GM19455 (cell line): ENCODE data around the gene ADCK1.
"Not testable (repeated sequence)": the region's sequence is repeated elsewhere in the genome, so short reads cannot be mapped to it uniquely, and the experiment has no call there.

ENCODE experiments used
- ATAC-seq: cut with Tn5 transposase; IDR thresholded peaks from one replicate; pipeline ENCODE4 v1.9.1; 2021; ENCODE audit not compliant: unreplicated experiment

The ADCK1 gene

DNA sequence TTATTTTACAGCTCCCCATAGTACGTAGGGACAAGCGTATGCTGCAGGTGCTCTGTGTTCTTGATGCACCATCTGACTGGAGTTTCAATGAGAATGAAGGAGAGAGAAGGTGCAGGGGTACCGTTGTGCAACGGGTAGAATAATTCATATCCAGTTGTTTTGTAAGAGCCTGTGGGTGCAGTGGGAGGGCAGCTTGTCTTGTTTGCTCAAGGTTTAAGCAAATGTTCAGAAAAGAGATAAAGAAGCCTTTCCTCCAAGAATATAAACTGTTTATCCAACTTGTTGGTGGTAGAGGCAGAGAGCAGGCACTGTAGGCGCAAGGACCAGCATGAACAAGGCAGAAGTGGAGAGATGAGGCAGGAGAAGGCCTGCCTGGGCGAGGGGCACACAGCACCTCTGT, 64.2 kb downstream of the ADCK1 start:
- ATAC-seq: no peak

DNA sequence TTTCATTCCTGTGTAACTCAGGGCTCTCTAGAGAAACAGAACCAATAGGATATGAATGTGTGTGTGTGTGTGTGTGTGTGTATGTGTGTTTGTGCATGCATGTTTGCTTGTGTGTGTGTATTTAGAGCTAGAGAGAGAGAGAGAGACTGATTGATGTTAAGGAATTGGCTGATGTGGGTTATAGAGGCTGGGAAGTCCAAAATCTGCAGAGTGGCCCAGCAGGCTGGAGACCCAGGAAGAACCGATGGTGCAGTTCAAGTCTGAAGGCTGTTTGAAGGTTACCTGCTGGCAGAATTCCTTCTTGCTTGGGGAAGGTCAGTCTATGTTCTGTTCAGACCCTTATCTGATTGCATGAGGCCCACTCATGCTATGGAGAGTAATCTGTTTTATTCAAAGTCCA, 64.7 kb downstream of the ADCK1 start:
- ATAC-seq: no peak

DNA sequence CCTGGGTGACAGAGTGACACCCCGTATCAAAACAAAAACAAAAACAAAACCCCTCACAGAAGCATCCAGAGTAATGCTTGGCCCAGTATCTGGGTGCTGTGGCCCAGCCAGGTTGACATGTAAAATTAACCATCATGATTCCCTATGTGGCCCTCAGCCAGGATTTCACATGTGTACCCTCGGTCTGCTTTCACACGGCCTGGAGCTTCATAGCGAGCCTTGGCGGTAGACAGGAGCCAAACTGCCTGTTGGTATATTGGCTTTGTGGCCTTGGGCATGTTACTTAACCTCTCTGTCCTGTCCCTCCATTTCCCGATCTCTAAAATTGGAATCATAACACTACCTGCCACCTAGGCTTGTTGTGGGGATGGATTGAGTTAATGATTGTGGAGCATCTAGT, 65.5 kb downstream of the ADCK1 start:
- no peak for ATAC-seq

DNA sequence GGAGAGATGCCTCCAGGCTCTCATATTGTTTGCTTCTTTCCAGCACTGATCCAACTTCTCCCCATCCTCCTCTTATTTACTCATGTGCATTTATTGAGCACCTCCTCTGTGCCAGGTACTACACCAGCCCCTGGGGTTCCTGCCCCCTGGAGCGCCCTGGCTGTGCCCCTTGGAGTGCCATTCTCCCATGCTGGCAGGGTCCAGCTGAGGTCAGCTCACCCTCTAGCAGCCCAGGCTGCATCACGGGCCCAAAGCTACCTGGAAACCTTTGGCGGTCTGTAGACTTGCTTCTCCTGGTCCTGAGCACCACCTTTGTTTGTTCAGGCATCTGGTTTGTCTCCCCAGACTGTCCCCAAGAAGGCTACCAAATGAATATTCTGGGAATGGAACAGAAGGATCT, 67.0 kb downstream of the ADCK1 start:
- ATAC-seq: no peak

DNA sequence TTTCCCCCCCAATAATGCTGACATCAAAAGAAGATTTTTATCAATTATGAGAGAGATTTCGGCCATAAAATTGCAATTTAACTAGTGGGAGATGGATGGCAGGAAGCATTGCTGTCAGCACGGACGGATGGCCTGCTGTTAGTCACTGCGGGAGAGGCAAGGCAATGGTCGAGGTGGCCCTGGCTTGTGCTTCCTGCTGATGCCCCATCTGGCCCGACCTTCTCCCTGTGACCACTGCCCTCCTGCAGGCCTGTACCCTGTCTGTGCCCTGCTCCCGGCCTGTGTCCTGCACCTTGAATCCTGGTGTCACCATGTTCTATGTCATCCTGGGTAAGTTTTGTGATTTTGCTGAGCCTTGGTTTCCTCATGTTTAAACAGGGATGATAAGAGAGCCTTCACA, 67.6 kb downstream of the ADCK1 start:
- ATAC-seq: no peak

- ATAC-seq: no peak
Measured at GRCh38 chr14:77868552-77869285, 68.8 kb downstream of the ADCK1 start.

- ATAC-seq: no peak
Measured at GRCh38 chr14:77869340-77869739, 69.4 kb downstream of the ADCK1 start.

- ATAC-seq: no peak
Measured at GRCh38 chr14:77870646-77871045, 70.7 kb downstream of the ADCK1 start.

GRCh38 chr14:77872152-77872551, 72.2 kb downstream of the ADCK1 start:
- no peak for ATAC-seq

- no peak for ATAC-seq
Measured at GRCh38 chr14:77872983-77873382, 73.1 kb downstream of the ADCK1 start.

GRCh38 chr14:77878783-77879182, 78.9 kb downstream of the ADCK1 start:
- ATAC-seq: no peak

DNA sequence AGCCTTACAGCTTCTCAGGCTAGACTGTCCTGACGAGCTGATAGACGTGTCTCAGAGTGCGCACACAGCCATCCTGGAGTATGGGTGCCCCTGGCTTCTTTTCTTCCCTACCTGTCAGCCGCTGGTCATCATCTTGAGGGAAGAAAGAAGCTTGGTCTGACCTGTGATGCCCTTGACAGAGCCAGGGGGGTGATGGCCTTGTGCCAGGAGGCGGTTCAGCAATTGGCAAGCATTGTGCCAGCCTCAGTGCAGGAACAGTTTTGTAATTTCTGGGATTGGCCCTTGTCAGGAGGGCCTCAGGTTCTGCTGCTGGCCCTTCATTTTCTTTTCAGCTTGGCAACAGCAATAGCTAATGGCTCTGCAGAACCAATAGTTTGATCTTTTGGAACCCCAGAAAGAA, 80.1 kb downstream of the ADCK1 start:
- no peak for ATAC-seq

DNA sequence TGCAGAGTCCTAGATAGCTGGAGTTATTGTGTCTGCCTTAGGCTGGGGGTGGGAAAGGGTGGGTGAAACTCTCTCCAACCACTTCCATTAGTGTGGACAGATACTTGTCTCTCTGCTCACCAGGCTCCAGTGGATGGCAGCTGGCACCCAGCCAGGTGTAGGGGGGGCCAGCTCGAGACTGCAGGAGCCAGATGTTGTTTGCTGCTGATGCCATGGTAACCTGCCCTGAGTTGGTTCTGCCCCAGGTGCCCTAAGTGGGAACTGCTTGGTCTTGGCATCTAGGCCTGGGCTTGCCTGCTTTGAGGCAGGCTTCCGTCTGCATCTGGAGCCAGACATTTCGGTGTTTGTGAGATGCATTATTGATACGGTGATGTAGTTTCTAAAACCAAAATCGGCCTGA, 82.2 kb downstream of the ADCK1 start:
- no peak for ATAC-seq

DNA sequence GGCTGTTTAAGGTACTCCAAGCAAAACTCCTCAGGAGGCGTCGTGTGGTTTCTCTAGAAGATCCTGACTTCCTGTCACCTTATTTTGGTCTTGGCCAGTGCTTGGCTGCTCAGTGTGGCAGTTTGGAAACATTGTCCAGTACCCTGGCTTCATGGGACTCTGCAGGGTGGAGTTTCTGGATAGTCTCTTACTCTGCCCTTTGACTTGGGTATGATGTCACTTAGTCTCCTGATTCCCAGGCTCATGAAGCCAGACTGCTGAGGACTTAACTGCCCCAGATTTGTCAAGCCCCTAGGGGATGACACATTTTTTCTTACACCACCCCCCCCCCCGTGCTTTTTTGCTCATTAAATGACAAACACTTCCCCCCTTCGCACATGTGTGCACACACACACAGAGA, 82.7 kb downstream of the ADCK1 start:
- ATAC-seq: no peak

GRCh38 chr14:77883131-77883846, 83.4 kb downstream of the ADCK1 start:
- no peak for ATAC-seq

DNA sequence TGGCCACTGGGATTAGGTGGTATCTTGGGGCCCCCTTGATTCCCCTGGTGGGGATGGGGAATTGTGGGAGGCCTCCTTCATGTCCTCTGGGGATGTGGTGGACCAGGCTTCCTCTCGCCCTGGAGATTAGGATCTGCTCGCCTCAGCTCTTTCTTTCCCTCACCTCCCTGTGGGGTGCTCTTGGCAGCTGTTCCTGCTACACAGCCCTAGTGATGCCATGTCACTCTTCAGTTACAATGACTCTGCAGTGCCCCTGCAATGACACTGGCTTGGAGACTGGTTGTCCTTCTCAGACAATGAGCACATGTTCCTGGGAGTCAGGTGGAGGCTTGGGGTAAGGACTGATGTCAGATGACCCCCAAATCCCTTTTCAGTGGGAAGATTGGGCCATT, 83.9 kb downstream of the ADCK1 start:
- ATAC-seq: no peak

GRCh38 chr14:77885367-77885766, 85.5 kb downstream of the ADCK1 start:
- no peak for ATAC-seq

DNA sequence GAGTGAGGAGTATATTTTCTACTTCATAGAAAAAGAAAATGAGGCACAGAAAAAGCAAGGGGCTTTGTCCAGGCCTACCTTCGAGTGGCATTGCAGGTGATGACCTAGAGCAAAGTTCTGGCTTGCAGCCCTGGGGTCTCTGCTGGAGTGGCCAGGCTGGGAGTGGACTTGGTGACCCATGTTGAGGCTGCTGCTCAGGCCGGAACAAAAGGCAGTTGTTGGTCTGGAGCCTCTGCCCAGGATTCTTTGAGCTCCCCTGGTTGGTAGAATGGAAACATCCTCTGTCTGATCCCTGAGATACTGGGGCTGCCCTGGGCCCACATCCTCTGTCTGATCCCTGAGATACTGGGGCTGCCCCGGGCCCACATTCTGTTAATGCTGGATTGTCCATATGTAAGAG, 86.1 kb downstream of the ADCK1 start:
- no peak for ATAC-seq

DNA sequence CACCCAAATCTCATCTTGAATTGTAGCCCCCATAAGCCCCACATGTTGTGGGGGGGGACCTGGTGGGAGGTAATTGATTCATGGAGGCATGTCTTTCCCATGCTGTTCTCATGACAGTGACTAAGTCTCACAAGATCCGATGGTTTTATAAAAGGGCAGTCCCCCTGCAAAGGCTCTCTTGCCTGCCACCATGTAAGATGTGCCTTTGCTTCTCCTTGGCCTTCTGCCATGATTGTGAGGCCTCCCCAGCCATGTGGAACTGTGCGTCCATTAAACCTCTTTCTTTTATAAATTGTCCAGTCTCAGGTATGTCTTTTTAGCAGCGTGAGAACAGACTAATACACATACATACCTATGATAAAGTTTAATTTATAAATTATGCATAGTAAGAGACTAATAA, 89.0 kb downstream of the ADCK1 start:
- not testable (repeated sequence) for ATAC-seq

DNA sequence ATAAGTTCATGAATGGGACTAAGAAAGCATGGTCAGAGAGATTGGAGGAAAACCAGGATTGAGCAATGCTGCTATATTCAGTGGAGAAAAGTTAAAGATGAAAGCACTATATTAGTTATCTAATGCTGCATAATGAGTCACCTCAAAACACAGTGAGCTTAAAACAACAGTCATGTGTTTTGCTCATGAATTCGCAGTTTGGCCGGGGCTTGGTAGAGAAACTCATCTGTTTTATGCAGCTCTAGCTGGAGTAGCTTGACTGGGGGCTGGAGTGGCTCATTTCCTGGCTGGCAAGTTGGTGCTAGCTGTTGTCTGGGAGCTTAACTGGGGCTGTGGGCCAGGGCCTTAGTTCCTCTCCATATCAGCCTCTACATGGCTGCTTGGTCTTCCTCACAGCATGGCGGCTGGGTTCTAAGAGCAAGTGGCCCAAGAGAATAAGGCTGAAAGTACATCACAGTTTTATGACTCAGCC, 90.1 kb downstream of the ADCK1 start:
- no peak for ATAC-seq

DNA sequence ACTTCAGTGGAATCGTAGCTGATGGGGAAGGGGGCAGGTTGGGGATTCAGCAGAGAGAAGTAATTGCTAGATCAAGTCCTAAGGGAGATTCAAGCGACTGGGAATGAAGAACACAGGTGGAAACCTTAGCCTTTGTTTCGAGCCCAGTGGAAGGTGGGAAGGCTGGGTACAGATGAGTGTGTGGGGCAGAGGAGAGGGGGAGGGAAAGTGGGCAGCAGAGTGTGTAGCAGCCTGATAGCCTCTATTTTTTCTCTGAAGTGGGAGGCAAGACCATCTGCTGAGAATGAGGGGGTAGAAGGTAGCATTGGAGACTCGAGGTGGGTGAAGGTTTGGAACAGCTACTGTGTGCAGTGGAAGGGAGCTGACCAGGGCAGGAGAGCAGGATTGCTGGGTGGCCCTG, 91.0 kb downstream of the ADCK1 start:
- ATAC-seq: no peak

DNA sequence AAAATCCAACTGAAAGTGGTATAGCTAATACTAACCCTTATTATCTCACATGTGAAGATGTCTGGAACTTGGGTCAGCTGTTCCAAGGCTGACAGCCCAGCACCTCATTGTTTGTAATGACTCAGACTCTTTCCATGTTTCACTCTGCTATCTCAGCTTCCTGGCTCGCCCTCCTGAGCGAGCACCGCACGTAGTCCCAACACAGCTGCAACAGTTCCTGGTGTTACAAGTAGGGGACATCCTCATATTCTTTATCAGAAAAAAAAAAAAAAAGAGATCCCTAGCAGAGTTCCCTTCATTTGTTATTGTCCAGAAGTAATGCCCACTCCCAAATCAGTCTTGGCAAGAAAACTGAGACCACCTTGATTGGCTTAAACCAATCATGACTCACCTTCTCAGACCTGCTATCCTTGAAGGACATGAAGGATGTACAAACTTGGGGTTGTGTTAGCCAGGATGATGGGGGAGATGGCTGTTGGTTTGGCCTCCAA, 92.5 kb downstream of the ADCK1 start:
- ATAC-seq: no peak
